CMK (cell line): ENCODE results near the gene GPI.
"Not testable (repeated sequence)": the region's sequence is repeated elsewhere in the genome, so short reads cannot be mapped to it uniquely, and the experiment has no call there.

Source experiments
- DNase-seq: peaks from one replicate; pipeline ENCODE4 v3.0.0-alpha.2; 2010; ENCODE audit warnings: low read depth

Gene GPI

DNA sequence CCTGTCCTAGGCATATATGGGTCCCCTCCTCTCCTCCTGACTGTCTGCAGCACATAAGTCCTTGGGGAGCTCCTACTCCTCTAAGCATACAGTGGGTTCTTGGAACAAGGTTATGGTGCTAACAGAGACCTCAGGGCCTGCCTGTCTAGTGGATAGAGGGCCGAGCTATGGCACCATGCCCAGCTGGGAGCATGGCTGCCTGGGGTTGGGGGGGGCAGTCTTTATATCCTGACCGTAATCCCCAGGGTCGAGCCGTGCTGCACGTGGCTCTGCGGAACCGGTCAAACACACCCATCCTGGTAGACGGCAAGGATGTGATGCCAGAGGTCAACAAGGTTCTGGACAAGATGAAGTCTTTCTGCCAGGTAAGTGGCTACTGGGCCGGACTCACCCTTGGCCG lies 3.3 kb downstream of the GPI start:
- DNase-seq: no peak

DNA sequence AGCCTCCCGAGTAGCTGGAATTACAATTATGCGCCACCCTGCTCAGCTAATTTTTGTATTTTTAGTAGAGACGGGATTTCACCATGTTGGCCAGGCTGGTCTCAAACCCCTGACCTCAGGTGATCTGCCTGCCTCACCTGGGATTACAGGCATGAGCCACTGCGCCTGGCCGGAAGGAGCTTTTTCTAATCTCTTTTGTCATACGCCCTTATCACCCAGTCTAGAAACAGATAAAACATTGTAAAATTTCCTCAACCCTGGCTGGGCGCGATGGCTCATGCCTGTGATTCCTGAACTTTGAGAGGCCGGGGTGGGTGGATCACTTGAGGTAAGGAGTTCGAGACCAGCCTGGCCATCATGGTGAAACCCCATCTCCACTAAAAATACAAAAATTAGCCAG lies 4.2 kb downstream of the GPI start:
- DNase-seq: not testable (repeated sequence)

DNA sequence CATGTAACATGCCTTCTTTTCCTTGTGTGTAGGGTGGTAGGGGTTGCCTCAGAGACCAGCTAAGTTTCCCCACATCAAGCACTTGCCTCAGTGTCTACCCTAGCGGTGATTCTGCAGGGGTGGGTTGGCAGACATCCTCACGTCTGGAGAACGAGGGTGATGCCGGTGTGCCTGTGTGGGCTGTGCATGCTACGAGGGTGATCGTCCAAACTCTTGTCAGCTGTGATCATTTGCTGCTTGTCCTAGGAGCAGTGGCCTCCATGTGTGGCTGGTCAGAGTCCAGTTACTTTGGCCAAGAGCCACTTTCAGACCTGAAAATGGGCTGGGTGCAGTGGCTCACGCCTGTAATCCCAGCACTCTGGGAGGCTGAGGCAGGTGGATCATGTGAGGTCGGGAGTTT lies 5.1 kb downstream of the GPI start:
- no peak for DNase-seq

DNA sequence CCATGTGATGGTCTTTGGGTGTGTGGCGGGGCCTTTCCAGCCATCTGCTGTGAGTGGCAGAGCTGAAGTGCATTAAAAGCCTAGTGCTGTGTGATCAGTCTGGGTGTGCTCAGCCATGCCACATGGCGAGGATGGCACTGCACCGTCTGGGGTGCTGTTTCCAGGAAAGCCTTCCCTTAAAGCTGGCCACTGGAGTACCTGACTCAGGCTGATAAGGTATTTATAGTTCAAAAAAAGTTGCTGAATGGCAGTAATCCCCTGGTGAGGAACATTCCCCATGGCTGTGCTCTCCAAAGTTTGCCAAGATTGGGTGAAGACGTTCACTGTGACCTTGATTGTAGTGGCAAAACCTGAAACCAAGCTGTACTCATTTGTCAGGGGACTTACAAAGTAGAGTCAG lies 6.0 kb downstream of the GPI start:
- DNase-seq: no peak

DNA sequence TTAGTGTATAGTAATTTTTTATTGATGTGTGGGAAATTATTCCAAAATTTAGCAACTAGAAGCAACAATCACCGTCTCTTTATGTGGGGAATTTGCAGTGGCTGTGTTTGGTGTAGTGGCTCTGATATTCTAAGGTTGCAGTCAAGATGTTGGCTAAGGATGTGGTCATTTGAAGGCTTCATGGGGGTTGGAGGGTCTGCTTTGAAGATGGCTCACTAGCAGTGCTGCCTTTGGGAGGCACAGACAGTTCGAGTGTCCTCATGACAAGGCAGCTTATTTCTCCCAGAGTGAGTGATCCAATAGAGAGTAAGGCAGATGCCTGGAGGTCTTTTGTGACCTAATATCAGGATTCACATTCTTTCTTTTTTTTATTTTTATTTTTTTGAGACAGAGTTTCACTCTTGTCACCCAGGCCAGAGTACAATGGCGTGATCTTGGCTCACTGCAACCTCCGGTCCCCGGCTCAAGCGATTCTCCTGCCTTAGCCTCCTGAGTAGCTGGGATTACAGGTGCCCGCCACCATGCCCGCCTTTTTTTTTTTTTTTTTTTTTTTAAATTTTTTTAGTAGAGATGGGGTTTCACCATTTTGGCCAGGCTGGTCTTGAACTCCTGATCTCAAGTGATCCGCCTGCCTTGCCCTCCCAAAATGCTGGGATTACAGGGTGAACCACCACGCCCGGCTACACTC lies 8.7 kb downstream of the GPI start:
- no peak for DNase-seq

DNA sequence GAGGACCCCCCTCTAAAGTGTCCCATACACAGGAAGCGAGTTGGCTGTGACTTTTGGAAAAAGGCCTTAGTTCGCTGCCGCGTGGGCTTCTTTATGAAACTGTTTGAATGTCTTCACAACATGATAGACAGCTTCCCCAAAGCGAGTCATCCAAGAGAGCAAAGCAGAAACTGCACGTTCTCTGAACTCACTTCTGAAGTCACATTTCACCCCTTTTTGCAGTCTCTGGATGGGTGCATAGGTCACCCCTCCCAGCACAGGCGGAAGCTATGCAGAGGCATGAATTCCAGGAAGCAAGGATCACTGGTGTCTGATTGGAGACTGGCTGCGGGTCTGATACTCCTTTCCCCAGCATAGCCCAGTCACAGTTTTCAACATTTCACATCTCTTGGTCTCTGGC lies 10.6 kb downstream of the GPI start:
- no peak for DNase-seq

DNA sequence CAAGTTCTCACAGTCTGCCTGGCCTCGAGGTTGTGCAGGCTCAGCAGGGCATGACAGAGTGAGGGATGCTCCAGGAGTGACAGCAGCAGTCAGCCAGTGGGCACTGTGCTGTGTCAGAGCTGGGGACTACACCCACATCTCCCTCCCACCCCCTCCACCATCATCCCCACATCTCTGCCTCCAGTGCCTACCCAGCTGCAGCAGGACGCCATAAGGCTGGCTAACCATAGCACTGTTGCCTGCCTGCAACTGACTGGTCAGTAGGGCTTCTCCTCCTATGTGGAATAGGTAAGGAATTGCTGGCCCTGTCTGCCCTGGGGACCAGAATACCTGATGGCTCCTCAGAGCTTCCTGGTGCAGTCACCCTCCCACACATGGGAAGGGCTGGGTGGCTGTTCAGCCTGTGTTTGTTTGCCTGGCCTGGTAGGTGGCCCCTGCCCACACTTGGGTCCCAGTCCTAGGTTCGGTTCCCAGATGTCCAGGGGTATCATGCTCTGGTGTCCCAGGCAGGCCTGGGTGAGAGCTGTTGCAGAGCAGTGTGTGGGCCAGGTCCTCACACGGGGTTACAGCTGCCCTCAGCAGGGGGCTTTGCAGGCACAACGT lies 15.7 kb downstream of the GPI start:
- no peak for DNase-seq

DNA sequence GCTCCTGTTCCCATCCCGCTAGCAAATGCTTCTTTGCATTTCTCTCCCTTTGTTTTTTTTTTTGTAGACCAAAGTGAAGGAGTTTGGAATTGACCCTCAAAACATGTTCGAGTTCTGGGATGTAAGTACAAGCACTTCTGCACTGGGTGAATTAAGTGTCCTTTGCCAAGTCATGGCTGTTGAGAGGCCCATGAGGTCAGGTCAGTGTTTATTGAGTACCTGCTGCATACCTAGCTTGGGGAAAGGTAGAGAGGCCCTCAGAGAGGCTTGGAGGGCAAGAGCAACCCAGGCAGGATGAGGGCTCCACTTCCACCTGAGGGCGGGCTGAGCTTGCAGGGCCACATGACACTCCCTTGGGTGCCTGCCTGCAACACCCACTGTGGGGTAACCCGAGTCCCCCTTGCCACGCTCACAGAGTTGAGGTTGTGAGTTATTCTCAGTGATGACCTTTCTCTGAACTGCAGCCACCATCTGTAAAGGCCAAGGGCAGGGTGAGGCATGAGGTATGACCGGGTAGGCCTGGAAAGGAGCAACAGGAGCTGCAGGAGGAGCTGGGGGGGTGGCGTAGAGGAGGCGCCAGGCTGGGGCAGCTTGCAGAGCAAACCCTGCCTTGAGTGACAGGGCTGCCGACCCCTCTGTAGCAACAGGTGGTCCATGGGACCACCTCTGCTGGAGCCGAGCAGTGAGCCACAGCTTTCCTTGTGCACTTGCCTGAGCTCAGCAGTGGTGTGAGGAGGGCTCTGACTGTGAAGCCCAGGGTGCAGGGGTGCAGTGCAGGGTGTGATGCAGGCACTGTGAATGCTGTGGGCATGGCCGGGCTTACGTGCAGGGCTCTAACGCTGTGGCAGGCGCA lies 16.6 kb downstream of the GPI start:
- DNase-seq: no peak

DNA sequence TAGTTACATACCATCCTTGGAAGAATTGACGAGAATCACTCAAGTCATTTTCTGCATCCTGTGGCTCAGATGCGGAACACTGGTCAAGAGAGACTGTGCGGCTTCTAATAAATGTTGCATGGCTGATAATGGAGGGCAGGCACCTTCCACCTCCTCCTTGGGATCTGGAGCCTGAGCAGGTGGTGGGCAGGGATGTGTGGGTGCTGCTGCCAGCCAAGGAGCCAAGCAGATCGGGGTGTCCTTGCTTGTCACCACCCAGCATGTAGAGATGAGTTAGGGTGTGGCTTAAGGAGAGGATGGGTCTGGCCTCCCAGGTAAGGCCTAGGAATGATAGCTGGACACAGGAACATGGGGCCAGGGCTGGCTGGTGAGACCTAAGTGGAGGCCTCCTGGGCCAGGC lies 17.5 kb downstream of the GPI start:
- no peak for DNase-seq

DNA sequence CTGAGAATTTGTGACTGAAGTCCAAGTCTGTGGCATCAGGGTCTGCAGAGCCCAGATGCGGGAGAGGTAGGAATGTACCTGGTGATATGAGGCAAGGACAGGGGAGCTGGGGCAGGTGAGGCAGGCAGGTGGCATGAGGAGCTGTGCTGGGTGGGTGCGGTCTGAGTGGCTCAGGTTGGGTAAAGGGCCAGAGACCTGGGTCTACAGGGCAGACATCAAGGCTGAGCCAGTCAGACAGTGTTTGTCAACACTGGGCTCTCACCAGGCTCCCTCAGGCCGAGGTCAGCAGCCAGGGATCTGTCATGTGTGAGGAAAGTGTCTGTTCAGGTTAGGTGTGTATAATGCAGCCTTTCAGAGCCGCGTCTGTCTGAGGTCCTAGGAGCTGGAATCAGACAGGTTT lies 18.6 kb downstream of the GPI start:
- DNase-seq: no peak

DNA sequence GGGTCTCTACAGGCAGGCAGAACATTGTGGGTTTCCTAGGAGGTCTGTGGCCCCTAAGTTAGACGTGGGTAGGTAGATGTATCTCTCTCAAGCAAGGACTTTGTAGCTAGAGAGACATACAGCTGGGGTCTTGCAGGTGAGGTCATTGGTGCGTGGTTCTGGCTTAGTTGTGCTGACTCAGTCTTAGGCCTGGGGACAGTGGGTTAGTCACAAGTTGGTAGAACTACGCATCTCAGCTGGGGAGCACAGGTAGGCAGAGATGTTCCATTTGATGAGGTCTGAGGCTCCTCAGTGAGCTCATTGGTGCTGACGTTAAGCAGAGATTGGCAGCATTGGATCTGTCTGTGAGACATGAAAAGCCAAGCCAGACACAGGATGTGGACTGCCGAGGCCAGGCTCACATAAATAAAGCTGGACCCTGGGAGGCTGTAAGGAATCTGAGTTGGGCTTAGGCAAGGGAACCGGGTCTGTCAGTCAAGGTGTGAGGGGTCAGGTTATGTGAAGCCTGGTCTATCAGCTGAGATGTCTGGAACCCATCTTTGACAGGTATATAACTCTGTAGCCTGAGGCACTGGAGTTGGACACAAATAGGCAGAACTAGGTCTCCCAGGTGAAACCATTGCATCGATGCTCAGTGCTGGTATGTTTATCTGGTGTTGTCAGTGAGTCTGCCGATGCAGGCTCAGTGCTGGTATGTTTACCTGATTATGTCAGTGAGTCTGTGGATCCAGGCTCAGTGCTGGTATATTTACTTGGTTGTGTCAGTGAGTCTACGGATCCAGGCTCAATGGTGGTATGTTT lies 21.8 kb downstream of the GPI start:
- no peak for DNase-seq

DNA sequence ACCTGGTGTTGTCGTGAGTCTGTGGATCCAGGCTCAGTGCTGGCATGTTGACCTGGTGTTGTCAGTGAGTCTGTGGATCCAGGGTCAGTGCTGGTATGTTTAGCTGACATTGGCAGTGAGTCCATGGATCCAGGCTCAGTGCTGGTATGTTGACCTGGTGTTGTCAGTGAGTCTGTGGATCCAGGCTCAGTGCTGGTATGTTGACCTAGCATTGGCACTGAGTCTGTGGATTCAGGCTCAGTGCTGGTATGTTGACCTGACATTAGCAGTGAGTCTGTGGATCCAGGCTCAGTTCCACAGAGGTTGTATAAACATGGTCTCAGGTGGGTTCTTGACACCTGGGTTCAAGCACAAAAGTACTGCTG lies 22.4 kb downstream of the GPI start:
- no peak for DNase-seq

DNA sequence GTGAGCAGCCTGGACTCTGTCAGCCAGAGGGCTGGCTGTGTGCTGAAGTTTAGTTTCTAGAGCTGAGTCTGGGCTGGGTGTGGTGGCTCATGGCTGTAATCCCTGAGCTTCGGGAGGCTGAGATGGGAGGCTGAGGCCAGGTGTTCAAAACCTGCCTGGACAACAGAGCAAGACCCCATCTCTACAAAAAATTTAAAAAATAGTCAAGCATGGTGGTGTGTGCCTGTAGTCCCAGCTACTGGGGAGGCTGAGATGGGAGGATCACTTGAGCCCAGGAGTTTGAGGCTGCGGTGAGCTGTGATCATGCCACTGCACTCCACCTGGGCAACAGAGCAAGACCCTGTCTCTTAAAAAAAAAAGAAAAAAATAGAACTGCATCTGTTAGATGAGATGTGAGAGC lies 23.7 kb downstream of the GPI start:
- DNase-seq: not testable (repeated sequence)

DNA sequence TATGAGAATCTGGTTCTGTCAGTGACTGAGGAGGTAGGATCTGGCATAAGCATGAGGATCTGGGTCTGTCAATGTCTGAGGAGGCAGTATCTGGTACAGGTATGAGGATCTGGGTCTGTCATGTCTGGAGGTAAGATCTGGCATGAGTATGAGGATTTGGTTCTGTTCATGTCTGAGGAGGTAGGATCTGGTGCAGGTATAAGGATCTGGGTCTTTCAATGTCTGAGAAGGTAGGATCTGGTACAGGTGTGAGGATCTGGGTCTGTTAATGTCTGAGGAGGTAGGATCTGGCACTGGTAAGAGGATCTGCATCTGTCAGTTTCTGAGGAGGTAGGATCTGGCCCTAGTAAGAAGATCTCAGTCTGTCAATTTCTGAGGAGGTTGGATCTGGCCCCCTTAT lies 26.8 kb downstream of the GPI start:
- DNase-seq: no peak

DNA sequence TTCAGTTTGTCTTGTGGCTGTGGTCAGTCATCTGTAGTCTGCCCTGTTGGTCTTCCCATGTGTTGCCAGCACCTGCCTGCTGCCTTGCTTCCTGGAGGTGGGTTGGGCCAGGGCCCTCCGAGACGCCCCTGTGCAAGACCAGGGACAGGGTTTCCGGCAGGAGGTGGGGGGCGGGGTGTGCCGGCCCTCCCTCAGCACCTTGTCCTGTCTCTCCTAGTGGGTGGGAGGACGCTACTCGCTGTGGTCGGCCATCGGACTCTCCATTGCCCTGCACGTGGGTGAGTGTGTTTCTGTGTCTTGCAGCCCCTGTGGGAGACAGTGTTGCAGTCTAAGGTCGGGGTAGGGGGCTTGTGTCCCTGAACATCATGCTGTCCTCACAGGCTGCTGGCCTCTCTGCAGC lies 28.0 kb downstream of the GPI start:
- no peak for DNase-seq

DNA sequence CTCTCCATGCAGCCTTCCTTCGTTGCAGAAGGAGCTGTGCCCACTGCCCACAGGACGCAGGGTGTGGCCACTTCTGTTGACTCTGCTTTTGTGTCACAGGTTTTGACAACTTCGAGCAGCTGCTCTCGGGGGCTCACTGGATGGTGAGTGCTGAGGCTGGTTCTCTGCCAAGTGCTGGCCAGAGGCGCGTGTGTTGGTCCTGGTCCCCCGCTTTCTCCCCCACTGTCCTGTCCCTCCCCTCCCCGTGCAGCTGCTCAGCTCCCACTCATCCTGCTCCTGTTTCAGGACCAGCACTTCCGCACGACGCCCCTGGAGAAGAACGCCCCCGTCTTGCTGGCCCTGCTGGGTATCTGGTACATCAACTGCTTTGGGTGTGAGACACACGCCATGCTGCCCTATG lies 28.6 kb downstream of the GPI start:
- DNase-seq: no peak

DNA sequence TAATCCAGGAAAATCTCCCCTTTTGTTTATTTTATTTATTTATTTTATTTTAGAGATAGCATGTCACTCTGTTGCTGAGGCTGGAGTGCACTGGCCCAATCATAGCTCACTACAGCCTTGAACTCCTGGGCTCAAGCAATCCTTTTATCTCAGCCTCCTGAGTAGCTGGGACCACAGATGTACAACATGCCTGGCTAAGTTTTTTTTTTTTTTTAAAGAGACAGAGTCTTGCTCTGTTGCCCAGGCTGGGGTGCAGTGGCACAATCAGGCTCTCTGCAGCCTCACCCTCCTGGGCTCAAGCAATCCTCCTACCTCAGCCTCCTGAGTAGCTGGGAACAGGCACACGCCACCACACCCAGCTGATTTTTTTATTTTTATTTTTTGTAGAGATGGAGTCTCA lies 32.9 kb downstream of the GPI start:
- no peak for DNase-seq

DNA sequence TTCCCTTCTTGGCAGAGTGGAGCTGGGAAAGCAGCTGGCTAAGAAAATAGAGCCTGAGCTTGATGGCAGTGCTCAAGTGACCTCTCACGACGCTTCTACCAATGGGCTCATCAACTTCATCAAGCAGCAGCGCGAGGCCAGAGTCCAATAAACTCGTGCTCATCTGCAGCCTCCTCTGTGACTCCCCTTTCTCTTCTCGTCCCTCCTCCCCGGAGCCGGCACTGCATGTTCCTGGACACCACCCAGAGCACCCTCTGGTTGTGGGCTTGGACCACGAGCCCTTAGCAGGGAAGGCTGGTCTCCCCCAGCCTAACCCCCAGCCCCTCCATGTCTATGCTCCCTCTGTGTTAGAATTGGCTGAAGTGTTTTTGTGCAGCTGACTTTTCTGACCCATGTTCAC lies 34.9 kb downstream of the GPI start:
- DNase-seq: no peak

DNA sequence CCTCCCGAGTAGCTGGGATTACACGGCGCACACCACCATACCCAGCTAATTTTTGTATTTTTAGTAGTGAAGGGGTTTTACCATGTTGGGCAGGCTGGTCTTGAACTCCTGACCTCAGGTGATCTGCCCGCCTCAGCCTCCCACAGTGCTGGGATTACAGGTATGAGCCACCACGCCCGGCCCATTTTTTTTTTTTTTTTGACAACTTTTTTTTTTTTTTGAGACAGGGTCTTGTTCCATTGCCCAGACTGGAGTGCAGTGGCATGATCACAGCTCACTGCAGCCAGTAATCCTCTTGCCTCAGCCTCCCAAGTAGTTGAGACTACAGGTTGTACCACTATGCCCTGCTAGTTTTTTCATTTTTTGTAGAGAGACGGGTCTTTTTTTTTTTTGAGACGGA lies 35.8 kb downstream of the GPI start:
- not testable (repeated sequence) for DNase-seq

DNA sequence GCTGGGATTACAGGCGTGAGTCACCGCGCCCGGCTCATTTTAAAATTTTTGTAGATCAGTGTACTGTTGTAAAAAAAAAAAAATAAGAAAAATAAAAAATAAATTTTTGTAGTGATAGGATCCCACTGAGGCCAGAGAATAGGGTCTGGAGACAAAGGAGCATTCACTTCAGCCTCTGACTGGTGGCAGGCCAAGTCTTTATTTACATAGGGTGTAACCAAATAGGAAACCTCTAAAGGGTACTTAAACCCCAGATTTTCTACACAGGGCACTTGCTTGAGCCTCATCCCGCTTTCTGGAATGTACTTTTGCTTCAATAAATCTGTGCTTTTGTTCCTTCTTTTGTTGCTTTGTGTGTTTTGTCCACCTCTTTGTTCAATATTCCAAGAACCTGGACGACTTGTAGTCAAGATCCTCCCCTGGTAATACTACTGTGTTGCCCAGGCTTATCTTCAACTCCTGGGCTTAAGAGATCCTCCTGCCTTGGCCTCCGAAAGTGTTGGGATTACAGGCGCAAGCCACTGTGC lies 37.1 kb downstream of the GPI start:
- no peak for DNase-seq

DNA sequence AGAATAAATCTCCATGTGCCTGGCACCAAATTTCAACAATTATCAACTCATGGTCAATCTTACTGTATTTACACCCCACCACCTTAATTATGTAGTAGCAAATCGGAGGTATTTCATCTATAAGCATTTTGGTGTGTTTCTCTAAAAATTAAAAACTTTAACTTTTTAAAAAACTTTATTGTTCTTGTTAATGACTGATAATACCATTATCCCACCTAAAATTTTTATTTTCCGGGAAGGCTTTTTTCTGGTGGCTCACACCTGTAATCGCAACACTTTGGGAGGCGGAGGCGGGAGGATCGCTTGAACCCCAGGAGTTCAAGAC lies 38.8 kb downstream of the GPI start:
- no peak for DNase-seq

DNA sequence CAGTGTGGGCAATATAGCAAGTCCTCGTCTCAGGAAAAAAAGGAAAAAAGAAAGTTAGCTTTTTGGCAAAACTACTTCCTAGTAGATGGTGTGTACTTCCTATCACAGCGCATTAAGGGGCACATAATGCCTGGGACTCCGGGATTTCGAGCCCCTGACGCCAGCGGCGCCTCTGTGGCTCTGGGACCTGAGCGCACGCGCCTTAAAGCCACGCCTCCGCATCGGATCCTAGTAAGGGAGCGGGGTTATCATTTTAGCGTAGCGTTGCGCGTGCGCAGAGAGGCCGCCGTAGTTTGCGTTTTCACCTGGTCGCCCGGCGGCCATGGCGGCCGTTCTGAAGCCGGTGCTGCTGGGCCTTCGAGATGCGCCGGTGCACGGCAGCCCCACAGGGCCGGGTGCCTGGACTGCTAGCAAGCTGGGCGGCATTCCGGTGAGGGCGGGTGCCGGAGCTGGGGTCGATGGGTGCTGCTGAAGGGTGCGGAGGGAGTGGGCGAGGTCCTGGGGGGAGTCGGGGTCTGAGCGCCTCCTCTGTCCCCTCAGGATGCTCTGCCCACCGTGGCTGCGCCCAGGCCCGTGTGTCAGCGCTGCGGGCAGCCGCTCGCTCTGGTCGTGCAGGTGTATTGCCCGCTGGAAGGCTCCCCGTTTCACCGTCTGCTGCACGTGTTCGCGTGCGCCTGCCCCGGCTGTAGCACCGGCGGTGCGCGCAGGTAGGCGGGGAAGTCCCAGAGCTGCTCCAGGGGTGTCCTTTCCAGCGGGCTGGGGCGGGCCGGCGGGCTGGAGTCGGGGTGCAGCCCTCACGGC lies 39.3 kb downstream of the GPI start, which contains the start of gene PDCD2L:
Gene PDCD2L, plus strand, starts transcription at position 291 of the 801 bp plus-strand sequence. Its CDS starts 32 bp downstream, at position 323.
- DNase-seq: peak; percentile 70
